Neural cell (in vitro differentiated cells): ENCODE measurements around the gene AP2A2.

ENCODE experiments used
- EZH2 ChIP-seq: fragments of 200-600, 300-800 bp; shearing (Covaris generic), sonication (generic); IDR thresholded peaks from 2 replicates; pipeline ENCODE4 v1.6.1; 2014; ENCODE audit warnings: antibody characterized with exemption, low read length, borderline replicate concordance, mild to moderate bottlenecking; ENCODE audit not compliant: insufficient read depth, poor library complexity, severe bottlenecking
- POLR2AphosphoS5 ChIP-seq: IDR thresholded peaks from 2 replicates; pipeline ENCODE4 v1.6.1; 2012
- TF ChIP-seq, protein P1 (sequence below): fragments of 450-650 bp; IDR thresholded peaks from 2 replicates; pipeline ENCODE4 v1.5.1; 2014; ENCODE audit warnings: antibody characterized with exemption, mild to moderate bottlenecking, moderate library complexity; ENCODE audit not compliant: poor library complexity, severe bottlenecking

DNA sequence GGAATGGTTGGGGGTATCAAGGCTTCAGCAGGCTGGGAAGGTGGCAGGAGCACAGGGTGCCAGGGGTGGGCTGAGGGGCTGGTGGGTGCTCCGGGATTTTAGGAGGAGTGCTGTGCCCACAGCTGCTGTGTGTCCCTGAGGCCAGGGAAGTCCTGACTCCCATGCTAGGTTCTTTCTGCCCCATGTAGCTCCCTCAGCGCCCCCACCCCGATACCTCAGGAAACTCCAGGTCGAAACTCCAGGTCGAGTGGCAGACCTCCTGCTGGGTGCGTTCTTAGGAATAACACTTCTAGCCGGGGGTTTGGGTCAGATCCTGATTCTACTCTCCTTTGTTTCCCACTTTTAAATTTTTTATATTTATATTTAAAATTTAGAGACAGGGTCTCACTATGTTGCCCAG is 8.3 kb downstream of the AP2A2 start:
- TF ChIP-seq POLR2AphosphoS5 (no peak), EZH2 (no peak)
- TF ChIP-seq, protein P1, sequence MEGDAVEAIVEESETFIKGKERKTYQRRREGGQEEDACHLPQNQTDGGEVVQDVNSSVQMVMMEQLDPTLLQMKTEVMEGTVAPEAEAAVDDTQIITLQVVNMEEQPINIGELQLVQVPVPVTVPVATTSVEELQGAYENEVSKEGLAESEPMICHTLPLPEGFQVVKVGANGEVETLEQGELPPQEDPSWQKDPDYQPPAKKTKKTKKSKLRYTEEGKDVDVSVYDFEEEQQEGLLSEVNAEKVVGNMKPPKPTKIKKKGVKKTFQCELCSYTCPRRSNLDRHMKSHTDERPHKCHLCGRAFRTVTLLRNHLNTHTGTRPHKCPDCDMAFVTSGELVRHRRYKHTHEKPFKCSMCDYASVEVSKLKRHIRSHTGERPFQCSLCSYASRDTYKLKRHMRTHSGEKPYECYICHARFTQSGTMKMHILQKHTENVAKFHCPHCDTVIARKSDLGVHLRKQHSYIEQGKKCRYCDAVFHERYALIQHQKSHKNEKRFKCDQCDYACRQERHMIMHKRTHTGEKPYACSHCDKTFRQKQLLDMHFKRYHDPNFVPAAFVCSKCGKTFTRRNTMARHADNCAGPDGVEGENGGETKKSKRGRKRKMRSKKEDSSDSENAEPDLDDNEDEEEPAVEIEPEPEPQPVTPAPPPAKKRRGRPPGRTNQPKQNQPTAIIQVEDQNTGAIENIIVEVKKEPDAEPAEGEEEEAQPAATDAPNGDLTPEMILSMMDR = no peak
